H7 (cell line): ENCODE data around the gene GDNF. TPM values are rescaled to one million over a fixed set of nuclear protein-coding genes. Genes with fewer than 3 reads are reported as not detected.

Experiments
- DNase-seq: peaks from one replicate; pipeline ENCODE4 v3.0.0; 2012
- H3K27me3 ChIP-seq: 2 replicates; pipeline ENCODE4 v1.6.0; 2011; ENCODE audit warnings: mild to moderate bottlenecking, low read length; ENCODE audit not compliant: control insufficient read depth, insufficient read depth
- H3K36me3 ChIP-seq: replicated peaks from 2 replicates; pipeline ENCODE4 v1.5.1; 2011; ENCODE audit warnings: low read length; ENCODE audit not compliant: control insufficient read depth, insufficient read depth
- H3K4me3 ChIP-seq: 2 replicates; pipeline ENCODE4 v1.5.1; 2011; ENCODE audit warnings: low read depth, mild to moderate bottlenecking, control low read depth, low read length, moderate library complexity; ENCODE audit not compliant: insufficient read depth
- total RNA-seq: library from RNA; depleted of rRNA; stranded (reverse); fragments of >200 nt; shearing (Covaris generic); gene quantifications from 2 replicates; pipeline ENCODE4 v1.2.3, GENCODE V29; 2014

The GDNF gene
- total RNA-seq, 1 experiment from 2014 or later = 1.6 TPM

GRCh38 chr5:37859805-37860204 is 20.0 kb upstream of the GDNF start:
- H3K27me3 ChIP-seq = no peaks in the 10 kb centered on the region
- no peak overlapping the region for H3K4me3 ChIP-seq
- DNase-seq = no peak
- H3K36me3 ChIP-seq = no peaks in the 10 kb centered on the region

- Histone ChIP-seq H3K4me3 (no peak overlapping the region), H3K36me3 (no peaks in the 10 kb centered on the region), H3K27me3 (no peaks in the 10 kb centered on the region)
- no peak for DNase-seq
These were observed 18.4 kb upstream of the GDNF start for GRCh38 chr5:37858250-37858649.

- Histone ChIP-seq H3K27me3 (no peaks in the 10 kb centered on the region), H3K4me3 (no peak overlapping the region), H3K36me3 (no peaks in the 10 kb centered on the region)
- DNase-seq = no peak
These were observed 17.9 kb upstream of the GDNF start for GRCh38 chr5:37857696-37858095.

GRCh38 chr5:37855438-37855837 is 15.6 kb upstream of the GDNF start:
- H3K27me3 ChIP-seq = no peaks in the 10 kb centered on the region
- H3K4me3 ChIP-seq = no peak overlapping the region
- DNase-seq = no peak
- no peaks in the 10 kb centered on the region for H3K36me3 ChIP-seq

DNA sequence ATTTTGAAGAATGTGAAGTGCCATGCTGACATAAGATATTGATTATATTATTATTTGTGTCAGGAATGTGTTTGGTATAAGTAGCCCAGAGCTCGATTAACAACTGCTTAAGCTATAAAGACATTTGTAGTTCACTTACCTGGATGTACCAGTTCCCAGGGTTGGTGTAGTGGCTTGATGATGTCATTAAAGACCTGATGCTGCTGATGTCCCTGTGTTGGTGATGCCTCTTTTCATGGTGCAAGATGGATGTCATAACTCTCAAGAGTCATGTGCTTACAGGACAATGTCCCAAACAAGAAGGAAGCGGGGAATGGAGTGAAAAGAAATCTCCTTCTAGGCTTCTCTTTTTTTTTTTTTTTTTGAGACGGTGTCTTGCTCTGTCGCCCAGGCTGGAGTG is 11.5 kb upstream of the GDNF start:
- no peaks in the 10 kb centered on the region for H3K27me3 ChIP-seq
- DNase-seq = no peak
- H3K36me3 ChIP-seq = no peaks in the 10 kb centered on the region
- H3K4me3 ChIP-seq = no peak overlapping the region

DNA sequence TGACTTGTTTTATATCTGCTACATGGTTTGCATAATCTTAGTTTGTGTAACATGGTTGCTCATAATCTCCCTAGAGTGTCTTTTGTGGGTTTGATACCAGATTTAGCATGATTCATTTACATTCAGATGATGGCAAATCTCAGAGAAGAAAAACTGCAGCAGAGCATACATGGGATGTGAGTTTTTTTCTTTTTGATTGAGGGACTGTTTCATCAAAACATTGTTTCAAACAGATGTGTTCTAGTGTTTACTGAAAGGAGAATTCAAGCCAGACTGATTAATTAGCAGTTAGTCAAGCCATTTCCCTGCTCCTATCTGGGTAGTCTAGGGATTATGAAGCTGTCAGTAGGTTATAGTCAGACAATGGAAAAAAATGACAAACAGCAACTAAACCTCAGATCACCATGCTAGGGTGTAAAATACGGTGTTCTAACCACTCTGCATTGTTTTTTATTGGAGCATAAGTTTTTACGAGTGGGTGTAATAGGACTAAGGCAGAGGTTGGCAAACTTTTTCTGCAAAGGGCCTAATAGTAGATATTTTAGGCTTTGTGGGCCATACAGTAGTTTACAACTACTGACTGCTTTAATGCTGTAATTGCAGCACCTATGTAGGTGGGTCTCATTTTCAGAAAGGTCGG is 10.5 kb upstream of the GDNF start:
- Histone ChIP-seq H3K36me3 (no peaks in the 10 kb centered on the region), H3K4me3 (no peak overlapping the region), H3K27me3 (no peaks in the 10 kb centered on the region)
- DNase-seq = no peak

DNA sequence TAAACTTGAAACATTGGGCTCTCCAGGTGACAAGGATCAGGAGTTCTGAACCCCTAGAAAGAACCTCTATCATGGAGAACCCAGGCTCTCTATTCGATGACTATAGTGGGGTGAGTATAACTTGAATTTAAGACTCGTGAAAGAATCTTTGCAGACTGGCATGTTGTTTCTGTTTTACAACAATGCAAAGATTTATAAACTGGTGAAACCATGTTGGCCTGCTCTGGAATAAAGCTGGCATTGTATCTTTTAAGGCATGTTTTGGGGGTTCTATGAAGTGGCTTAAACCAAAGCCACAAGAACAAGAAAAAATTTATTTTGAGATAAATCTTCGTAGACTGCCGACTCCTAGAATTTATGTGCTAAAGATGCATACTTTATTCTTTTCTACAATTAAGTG is 9.8 kb upstream of the GDNF start:
- Histone ChIP-seq H3K27me3 (no peaks in the 10 kb centered on the region), H3K4me3 (no peak overlapping the region), H3K36me3 (no peaks in the 10 kb centered on the region)
- no peak for DNase-seq

GRCh38 chr5:37847978-37848425 is 8.2 kb upstream of the GDNF start:
- DNase-seq = no peak
- Histone ChIP-seq H3K27me3 (no peaks in the 10 kb centered on the region; the same call in 1 of the 2 replicates), H3K36me3 (no peaks in the 10 kb centered on the region), H3K4me3 (no peak overlapping the region)

- H3K27me3 ChIP-seq = peaks cover 4% of the 10 kb centered on the region; the same call in 1 of the 2 replicates
- no peak overlapping the region for H3K4me3 ChIP-seq
- no peaks in the 10 kb centered on the region for H3K36me3 ChIP-seq
- DNase-seq = no peak
These were observed 7.0 kb upstream of the GDNF start for GRCh38 chr5:37846786-37847310.

- H3K4me3 ChIP-seq = no peak overlapping the region
- peaks cover 31% of the 10 kb centered on the region for H3K27me3 ChIP-seq
- no peaks in the 10 kb centered on the region for H3K36me3 ChIP-seq
- peak; percentile 58 for DNase-seq
These were observed 4.2 kb upstream of the GDNF start for GRCh38 chr5:37844009-37844408.

DNA sequence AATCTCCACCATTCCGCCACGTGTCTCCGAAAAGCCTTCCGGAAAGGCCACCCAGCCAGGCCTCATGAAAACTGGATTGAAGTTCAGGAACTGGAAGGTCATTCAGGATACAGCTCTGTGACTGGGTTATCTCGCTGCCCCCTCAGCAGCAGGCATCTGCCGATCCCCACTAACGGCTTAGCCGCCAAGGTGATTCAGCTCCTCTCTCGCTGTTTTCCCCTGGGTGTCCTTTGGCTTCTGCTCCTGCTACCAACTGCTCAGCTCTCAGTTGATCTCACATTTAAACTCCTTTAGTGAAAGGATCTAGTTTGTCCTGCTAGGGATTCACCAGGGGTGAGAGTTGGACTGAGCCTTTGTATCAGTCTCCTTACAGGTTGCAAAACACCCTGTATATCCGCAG is 2.2 kb upstream of the GDNF start:
- DNase-seq = no peak
- H3K36me3 ChIP-seq = no peaks in the 10 kb centered on the region
- H3K27me3 ChIP-seq = peaks cover 51% of the 10 kb centered on the region
- no peak overlapping the region for H3K4me3 ChIP-seq

GRCh38 chr5:37841203-37841602 is 1.4 kb upstream of the GDNF start:
- peaks cover 59% of the 10 kb centered on the region for H3K27me3 ChIP-seq
- H3K36me3 ChIP-seq = no peaks in the 10 kb centered on the region
- no peak overlapping the region for H3K4me3 ChIP-seq
- no peak for DNase-seq

- Histone ChIP-seq H3K4me3 (peak overlapping the region; percentile 62), H3K27me3 (peaks cover 68% of the 10 kb centered on the region), H3K36me3 (no peaks in the 10 kb centered on the region)
- peak; percentile 86 for DNase-seq
These were observed 503 bp upstream of the GDNF start for GRCh38 chr5:37840053-37841034.

GRCh38 chr5:37838933-37839341 is 904 bp downstream of the GDNF start:
- peak overlapping the region; percentile 62 for H3K4me3 ChIP-seq
- H3K36me3 ChIP-seq = no peaks in the 10 kb centered on the region
- DNase-seq = peak; percentile 76
- H3K27me3 ChIP-seq = peaks cover 82% of the 10 kb centered on the region
